Esophagus muscularis mucosa (tissue), 3 donors: ENCODE results near the gene LIM2.

ENCODE experiments used
- CTCF ChIP-seq, 3 experiments: fragments of 200-600 bp in 2 of 3; fragments of 450-650 bp in 1 of 3; sonication (generic) in 2 of 3; IDR thresholded peaks; one replicate each; pipeline ENCODE4 v1.5.1; 2017 to 2019; ENCODE audit warnings: antibody characterized with exemption in 3 of 3, mild to moderate bottlenecking in 2 of 3, moderate library complexity in 1 of 3
- POLR2A ChIP-seq: fragments of 450-650 bp; IDR thresholded peaks from one replicate; pipeline ENCODE4 v1.6.1; 2017; ENCODE audit warnings: antibody characterized with exemption, moderate library complexity, mild to moderate bottlenecking, low read depth
- POLR2AphosphoS5 ChIP-seq, 2 donors: sonication (generic); formaldehyde crosslinking; IDR thresholded peaks; one replicate each; pipeline ENCODE4 v1.6.1; 2017; ENCODE audit warnings: antibody characterized with exemption in 2 of 2

GRCh38 chr19:51339313-51339686 is 48.5 kb downstream of the LIM2 start:
- TF ChIP-seq CTCF (IDR thresholded peaks at IDR 0.05): no peak
- TF ChIP-seq POLR2A: no peak
- TF ChIP-seq POLR2AphosphoS5 (IDR thresholded peaks at IDR 0.05): peak in 1 of 2 donors; percentile 34
